Stimulated activated CD8-positive, alpha-beta memory T cell treated with anti-CD3 and anti-CD28 coated beads, Interleukin-2, amount 100 ng/mL, for 48 hours (primary cell): Measurements from ENCODE around the gene CCDC24.

Source experiments
- DNase-seq, 2 donors: peaks; one replicate each; pipeline ENCODE4 v3.0.0-alpha.2; 2020; ENCODE audit warnings: low read depth in 2 of 2

The CCDC24 gene

GRCh38 chr1:44040418-44040817 lies 49.0 kb downstream of the CCDC24 start:
- DNase-seq, result no peak

DNA sequence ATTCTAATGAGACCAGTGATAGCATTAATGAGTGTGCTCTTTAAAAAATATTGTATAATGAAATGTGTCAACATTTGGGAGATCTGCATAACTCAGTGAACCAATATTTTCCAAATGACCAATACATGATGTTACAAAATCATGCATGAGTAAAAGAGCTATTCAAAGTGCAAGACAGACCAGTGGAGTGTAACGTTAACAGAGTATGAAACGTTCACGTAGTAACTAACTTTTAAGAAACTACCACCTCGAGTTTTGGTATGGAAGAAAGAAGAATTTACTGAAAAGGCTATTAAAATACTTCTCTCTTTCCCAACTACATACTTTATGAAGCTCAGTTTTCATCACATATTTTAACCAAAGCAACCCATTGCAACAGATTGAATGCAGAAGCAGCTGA lies 49.4 kb downstream of the CCDC24 start:
- DNase-seq, result no peak

- DNase-seq, result no peak
Measured at GRCh38 chr1:44043176-44044070, 52.0 kb downstream of the CCDC24 start.

DNA sequence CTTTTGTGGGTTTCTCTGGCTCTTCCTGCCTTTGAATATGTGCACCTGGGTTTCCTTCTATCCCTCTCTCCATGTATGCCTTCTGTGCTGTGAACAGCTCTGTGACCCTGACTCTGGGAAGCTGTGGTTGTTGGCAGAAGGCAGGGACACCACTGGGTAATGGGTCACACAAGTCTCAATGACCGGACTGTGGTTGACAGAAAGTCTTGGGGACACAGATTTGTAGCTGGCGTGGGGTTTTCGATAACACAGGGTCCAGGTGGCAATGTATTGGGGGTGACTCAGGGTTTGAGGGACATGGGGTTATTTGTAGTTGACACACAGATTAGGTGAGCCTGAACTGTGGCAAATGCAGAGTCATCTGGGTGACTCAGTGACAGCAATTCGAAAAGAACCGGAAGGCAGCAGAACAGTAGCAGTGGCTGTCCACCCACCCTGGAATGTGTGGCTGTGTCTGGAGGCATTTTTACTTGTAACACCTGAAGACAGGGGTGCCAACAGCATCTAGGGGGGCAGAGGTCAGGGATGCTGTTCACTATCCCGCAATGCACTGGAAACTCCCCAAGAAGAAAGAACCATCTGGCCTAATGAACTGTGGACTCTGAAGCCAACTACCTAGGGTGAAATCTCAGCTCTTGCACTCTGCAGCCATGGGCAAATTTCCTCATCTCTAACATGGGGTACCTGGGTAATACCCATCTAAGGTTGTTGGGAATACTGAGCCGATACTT lies 52.8 kb downstream of the CCDC24 start:
- DNase-seq, result no peak

GRCh38 chr1:44045064-44045463 lies 53.7 kb downstream of the CCDC24 start:
- DNase-seq, result no peak
